HG03469 (cell line): ENCODE measurements around the gene NAA50.
A peak's percentile ranks its signal among the peaks of the same experiment; 100 is the strongest.

Experiments used
- ATAC-seq: cut with Tn5 transposase; IDR thresholded peaks from one replicate; pipeline ENCODE4 v1.9.1; 2021; ENCODE audit warnings: mild to moderate bottlenecking, moderate library complexity, moderate number of reproducible peaks; ENCODE audit not compliant: unreplicated experiment

NAA50 gene

GRCh38 chr3:113745756-113746547 is at the start of gene NAA50:
NAA50 (minus strand) TSS chr3:113746249; CDS start chr3:113745949, 300 bp downstream.
- ATAC-seq: peak; percentile 27

- no peak for ATAC-seq
Measured at GRCh38 chr3:113795693-113796092, 49.6 kb upstream of the NAA50 start.

- no peak for ATAC-seq
Measured at GRCh38 chr3:113794526-113794925, 48.5 kb upstream of the NAA50 start.

DNA sequence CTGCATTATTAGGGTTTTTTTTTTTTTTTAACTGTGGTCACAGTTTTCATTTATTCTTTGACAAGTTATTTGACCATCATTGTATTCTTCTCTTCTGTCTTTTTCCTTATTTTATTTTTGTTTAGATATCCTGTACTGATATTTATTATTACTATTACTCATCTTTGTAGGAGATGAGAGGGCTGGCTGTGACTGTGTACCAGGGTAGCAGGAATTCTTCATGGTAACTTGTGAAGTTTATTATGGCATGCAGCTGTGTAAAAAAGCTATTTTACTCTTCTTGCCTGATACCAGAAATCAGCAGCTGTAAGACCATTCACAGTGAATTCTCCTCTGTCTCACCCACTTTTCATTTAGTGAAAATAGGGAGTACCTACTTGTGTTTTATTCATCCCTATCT is 45.3 kb upstream of the NAA50 start:
- ATAC-seq: no peak

- ATAC-seq: no peak
Measured at GRCh38 chr3:113783980-113784379, 37.9 kb upstream of the NAA50 start.

GRCh38 chr3:113783463-113783862 is 37.4 kb upstream of the NAA50 start:
- ATAC-seq: no peak

- no peak for ATAC-seq
Measured at GRCh38 chr3:113776564-113776963, 30.5 kb upstream of the NAA50 start.

GRCh38 chr3:113775516-113775915 is 29.5 kb upstream of the NAA50 start:
- no peak for ATAC-seq

DNA sequence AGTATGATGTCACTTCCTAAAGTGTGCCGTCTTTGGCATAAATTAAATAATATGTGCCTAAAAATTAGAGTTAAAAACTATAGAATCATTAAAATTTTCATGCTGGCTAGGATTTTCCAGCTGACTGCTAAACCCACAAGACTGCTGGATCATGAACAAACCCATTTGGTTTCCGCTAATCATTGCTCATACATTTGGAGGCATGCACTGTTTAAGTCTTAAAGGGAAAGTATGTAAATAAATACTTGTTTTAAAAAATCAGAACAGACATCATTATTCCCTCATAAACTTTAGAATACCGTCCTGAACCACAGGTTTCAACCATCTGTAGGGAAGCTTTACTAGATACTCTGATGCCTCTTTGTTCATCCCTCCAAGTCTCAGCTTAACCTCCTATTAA is 27.3 kb upstream of the NAA50 start:
- ATAC-seq: no peak

- ATAC-seq: no peak
Measured at GRCh38 chr3:113771993-113772392, 25.9 kb upstream of the NAA50 start.

DNA sequence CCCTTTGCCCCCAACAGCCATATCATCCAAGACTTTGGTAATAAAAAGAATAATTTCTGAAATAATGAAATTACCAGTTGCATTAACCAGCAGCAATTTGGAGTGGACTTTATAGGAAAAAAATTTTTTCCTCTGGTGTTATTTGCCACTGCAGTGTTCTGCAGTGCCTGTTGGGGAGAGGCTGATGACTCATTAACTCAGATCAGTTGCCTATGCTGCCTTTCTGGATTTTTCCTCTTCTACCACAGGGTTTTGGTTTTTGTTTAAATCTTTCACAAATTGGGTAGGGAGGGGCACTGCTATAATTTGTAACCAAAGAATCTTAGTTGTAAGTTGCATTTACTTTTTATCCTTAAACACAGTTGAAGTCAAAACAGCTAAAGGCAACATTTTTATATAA is 23.5 kb upstream of the NAA50 start:
- no peak for ATAC-seq

DNA sequence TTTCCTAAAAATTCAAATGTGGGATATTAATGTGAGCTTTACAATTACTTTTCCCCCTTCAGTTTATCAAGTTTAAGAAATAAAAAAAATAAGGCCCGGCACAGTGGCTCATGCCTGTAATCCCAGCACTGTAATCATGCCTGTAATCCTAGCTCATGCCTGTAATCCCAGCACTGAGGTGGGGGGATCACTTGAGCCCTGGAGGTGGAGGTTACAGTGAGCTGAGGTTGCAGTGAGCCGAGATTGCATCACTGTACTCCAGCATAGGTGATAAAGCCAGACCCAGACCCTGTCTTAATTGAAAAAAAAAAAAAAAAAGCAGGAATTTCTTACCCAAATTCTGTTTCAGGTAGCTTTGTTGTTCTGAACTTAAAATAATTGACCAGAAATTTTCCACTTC is 18.6 kb upstream of the NAA50 start:
- ATAC-seq: no peak

DNA sequence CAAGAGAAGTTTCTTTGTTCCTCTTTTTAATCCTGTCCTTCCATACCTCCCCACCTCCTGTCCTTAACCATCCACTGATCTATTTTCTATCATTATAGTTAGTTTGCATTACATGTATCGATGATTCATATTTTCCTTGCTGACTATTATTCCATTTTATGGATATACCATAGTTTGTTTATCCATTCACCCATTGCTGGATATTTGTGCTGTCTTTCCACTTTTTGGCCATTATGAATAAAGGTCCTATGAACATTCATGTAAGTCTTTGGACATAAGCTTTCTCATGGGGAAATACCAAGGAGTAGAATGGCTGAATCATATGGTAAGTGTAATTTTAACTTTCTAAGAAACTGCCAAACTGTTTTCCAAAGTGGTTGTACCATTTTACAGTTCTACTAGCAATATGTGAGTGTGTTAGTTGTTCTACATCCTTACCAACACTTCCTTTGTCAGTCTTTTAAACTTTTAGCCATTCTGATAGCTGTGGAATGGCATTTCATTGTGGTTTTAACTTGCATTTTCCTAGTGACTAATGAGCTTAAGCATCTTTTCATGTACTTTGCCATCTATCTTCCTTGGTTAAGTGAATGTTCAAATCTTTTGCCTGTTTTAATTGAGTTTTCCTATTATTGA is 12.5 kb upstream of the NAA50 start:
- ATAC-seq: no peak

- peak; percentile 41 for ATAC-seq
Measured at GRCh38 chr3:113754494-113755159, 8.6 kb upstream of the NAA50 start.

GRCh38 chr3:113753376-113753985 is 7.4 kb upstream of the NAA50 start:
- no peak for ATAC-seq

DNA sequence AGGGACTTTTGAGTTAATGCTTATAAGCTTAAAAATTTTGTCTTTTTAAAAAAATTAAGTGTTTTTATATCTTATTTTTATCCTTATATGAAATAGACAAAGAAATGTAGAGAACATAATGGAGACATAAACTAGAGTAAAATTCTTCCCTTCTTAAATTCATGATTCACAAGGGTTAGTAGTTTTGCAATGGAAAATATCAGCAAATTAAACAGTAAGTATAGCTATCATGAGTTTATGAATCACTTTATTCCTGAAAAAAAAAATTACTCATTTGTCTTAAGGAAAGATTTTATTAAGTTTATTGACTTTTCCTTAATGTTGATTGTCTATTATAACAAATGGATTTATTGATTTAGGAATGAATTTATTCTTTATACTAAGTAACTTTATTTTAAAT is 5.1 kb upstream of the NAA50 start:
- no peak for ATAC-seq

DNA sequence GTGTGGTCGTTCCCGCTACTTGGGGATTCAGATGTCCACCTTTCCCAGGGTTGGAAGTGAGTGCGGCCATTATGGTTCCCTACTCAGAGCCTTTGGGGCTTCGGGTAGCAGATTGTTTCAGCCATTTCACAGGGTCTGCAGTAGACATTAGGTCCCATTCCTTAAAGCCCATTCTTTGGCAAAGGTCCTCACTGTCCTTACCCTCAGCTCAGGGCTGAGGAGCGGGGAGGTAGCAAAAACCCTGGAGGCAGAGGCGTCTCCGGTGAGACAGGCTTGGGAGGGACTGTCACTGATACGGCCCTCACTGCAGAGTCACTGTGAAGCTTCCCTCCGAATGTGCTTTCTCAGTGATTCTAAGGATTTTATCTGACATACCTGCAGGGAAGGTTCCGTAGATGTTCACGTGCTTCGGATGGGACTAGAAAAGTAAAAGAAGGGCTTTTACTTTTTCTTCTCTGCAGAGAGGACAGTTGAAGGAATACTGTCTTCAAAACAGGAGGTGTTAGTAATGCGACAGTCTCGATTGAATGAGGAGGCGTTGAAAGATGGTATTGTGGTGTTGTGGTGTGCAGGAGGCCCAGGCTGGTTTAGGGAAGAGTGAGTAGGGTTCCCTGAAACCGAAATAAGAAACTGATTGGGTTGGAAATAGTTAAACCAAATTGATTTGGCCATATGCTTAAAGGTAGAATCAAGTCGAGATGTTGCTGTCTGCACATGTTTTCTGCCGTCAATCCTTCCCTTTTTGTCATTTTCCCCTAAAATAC is 1.4 kb upstream of the NAA50 start:
- ATAC-seq: no peak

DNA sequence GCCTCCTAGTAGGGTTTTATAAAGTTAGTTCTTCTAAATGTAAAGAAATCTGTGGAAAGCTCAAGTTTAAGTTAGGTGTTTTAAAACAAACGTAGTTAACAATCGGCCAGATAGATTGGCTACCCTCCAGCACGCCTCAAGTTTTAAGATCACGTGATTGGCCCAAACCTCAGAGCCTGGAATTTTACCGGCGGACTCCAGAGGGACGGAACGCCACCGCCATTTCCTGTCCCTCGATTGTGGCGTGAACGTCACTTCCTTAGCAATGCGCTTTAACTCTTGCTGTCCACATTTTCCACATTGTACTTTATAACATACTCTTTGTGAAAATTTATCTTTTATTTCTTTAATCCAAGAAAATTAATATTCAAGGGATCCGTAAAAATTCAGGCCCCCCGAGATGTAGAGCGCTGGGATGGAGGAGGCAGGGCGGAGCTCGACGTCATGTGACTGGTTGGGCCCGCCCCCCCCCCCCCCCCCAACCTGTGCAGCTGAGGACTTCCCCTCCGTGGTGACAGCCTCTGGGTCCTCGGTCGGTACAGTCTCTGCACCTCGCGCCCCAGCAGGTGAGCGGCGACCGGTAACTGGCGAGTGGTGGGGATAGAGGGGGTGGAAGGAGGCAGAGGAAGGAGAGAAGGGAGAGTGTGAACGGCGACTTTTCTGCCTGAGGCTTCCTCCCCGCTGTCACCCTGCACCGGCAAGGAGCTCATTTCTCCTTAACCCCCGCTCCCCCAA is 666 bp upstream of the NAA50 start, which contains the start of gene ATP6V1A:
Gene ATP6V1A (plus strand): TSS at position 488 of the 735 bp plus-strand sequence. CDS start 31,719 bp downstream, outside the sequence.
- peak; percentile 18 for ATAC-seq

DNA sequence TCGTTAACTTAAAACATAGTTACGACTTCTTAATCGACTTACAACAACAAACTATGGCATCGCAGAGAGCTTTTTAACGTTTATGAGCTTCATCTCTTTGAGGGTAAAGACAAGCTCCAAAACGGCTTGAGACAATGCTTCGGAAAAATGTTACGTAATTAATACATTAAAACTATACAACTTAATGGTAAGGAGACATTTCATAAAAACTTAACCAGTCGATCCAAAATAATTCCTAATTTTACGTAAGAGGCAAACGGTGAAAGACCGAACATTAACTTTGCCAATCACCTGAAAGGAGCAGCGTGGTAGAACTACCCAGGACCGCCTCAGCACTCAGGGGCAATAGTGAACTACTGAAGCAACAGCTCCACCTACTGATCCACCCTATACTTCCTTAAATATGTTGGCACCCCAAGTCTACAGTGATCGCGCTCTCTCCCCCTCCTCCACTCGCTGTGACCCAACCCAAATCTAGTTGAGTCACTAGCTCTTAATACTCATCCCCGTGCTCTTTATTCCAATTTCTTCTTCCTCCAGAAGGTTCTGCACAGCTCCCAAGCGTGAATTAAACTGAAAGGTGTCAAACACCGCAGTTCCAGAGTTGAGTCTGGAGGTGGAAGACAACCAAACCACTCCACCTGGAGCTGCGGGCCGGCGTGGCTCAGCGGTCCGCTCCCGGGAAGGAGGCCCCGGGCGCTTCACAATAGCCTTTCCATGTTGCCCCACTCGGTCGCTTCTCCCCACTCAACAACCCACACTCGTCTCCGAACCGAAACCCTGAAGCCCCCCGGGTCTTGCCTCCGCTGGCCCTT is 901 bp downstream of the NAA50 start:
- ATAC-seq: peak; percentile 46
